22Rv1 (cell line): ENCODE results near the gene HRC.

Experiments used
- CTCF ChIP-seq: fragments of 450-650 bp; IDR thresholded peaks from 2 replicates; pipeline ENCODE4 v1.5.1; 2017; ENCODE audit warnings: mild to moderate bottlenecking
- ZFX ChIP-seq: fragments of 450-650 bp; IDR thresholded peaks from 2 replicates; pipeline ENCODE4 v1.6.1; 2017; ENCODE audit warnings: antibody characterized with exemption, borderline replicate concordance

GRCh38 chr19:49106648-49107135, 48.5 kb downstream of the HRC start:
- TF ChIP-seq CTCF (peak; percentile 92), ZFX (no peak)
